RWPE1 (cell line): ENCODE measurements around the gene OLR1.
A peak's percentile ranks its signal among the peaks of the same experiment; 100 is the strongest.
"Not testable (repeated sequence)": the region's sequence is repeated elsewhere in the genome, so short reads cannot be mapped to it uniquely, and the experiment has no call there.

Experiments used
- CTCF ChIA-PET: fragments of 350-600 bp; sonication (Branson Sonifier 250); formaldehyde crosslinking; extraction: SDS; loops from one replicate; lab custom pipeline; 2021; lab: Yijun Ruan, JAX
- POLR2A ChIA-PET: fragments of 400-600 bp; formaldehyde crosslinking; extraction: SDS; loops from one replicate; lab custom pipeline; 2020; ENCODE audit warnings: antibody characterized with exemption; ENCODE audit not compliant: low non-redundant PET; lab: Yijun Ruan, JAX
- DNase-seq: peaks from one replicate; pipeline ENCODE4 v3.0.0; 2012; ENCODE audit warnings: low spot score
- H3K27ac ChIP-seq: fragments of 450-650 bp; 2 replicates; pipeline ENCODE4 v1.5.1; 2017
- TF ChIP-seq, protein P1 (sequence below): fragments of 450-650 bp; conservative IDR thresholded peaks from 2 replicates; pipeline ENCODE4 v1.5.1; 2017; ENCODE audit warnings: low read depth, mild to moderate bottlenecking

Gene OLR1

DNA sequence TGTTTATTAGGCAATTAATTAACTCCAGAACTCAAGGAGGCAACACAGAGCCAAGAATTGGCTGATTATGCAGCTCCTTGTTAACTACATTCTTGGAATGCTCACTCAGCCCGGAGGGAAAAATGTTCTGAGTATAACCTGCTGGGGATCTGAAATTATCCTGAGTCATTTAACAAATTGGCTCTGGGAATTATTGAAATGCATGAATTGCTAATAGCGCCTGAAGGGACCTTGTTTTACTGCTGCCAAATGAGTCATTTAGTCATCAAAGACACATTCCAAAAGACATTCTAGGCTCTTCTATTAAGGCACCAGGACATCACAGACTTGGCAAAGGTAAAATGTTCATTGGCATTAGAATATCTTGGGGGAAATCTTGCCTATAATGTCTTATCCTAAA is 19.9 kb upstream of the OLR1 start:
- no peak overlapping the region for H3K27ac ChIP-seq
- ChIA-PET CTCF (interaction anchor here (0.6 to 2.9 kb wide), 3 partner anchors 23 to 157 kb away, joined by 5 to 27 read pairs (median 5); no protein-coding TSS in a partner anchor), POLR2A (no interaction called here)
- no peak for DNase-seq
- TF ChIP-seq, protein P1, sequence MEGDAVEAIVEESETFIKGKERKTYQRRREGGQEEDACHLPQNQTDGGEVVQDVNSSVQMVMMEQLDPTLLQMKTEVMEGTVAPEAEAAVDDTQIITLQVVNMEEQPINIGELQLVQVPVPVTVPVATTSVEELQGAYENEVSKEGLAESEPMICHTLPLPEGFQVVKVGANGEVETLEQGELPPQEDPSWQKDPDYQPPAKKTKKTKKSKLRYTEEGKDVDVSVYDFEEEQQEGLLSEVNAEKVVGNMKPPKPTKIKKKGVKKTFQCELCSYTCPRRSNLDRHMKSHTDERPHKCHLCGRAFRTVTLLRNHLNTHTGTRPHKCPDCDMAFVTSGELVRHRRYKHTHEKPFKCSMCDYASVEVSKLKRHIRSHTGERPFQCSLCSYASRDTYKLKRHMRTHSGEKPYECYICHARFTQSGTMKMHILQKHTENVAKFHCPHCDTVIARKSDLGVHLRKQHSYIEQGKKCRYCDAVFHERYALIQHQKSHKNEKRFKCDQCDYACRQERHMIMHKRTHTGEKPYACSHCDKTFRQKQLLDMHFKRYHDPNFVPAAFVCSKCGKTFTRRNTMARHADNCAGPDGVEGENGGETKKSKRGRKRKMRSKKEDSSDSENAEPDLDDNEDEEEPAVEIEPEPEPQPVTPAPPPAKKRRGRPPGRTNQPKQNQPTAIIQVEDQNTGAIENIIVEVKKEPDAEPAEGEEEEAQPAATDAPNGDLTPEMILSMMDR, result no peak

GRCh38 chr12:10190558-10191388 is 18.8 kb upstream of the OLR1 start:
- TF ChIP-seq, protein P1, result peak; percentile 53
- H3K27ac ChIP-seq, result no peak overlapping the region
- ChIA-PET POLR2A (no interaction called here), CTCF (interaction anchor here (0.7 to 2.9 kb wide), 3 partner anchors 38 to 687 kb away, joined by 4 to 27 read pairs (median 5); no protein-coding TSS in a partner anchor)
- peak; percentile 64 for DNase-seq

DNA sequence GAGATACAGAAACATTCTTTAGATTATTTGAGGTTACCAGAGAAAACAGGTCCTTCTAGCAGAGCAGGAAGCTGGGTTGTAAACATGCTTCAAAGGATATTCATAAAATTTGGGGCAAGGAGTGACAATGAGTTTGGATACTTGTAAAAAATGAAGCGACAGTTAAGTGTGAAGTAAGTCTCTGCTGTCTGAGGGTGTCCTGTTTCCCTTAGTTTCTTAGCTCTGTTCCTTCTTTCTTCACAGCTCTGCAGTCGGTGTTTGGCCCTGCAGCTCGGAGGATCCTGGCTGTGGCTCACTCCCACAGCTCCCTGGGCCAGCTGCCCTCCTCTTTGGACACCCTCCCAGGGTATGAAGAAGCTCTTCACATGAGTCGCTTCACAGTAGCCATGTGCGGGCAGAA is 17.7 kb upstream of the OLR1 start:
- CTCF ChIA-PET, result interaction anchor here (0.6 to 2.9 kb wide), 4 partner anchors 24 to 107 kb away, joined by 3 to 27 read pairs (median 4); no protein-coding TSS in a partner anchor
- H3K27ac ChIP-seq, result no peak overlapping the region
- TF ChIP-seq, protein P1, result no peak
- POLR2A ChIA-PET, result no interaction called here
- no peak for DNase-seq

DNA sequence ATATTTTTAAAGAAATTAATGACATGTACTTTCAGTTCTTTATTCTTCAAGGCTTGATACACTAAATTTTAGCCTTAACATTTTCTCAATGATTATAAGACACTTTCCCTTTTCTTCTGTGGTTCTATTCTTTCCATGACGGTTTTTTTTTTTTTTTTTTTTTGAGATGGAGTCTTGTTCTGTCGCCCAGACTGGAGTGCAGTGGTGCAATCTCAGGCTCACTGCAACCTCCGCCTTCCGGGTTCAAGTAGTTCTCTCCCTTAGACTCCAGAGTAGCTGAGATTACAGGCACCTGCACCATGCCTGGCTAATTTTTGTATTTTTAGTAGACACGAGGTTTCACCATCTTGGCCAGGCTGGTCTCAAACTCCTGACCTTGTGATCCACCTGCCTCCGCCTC is 15.0 kb upstream of the OLR1 start:
- CTCF ChIA-PET, result interaction anchor here (0.6 to 0.8 kb wide), 2 partner anchors 23 to 34 kb away, joined by 3 to 4 read pairs; no protein-coding TSS in a partner anchor
- DNase-seq, POLR2A ChIA-PET, H3K27ac ChIP-seq: not testable (repeated sequence)

DNA sequence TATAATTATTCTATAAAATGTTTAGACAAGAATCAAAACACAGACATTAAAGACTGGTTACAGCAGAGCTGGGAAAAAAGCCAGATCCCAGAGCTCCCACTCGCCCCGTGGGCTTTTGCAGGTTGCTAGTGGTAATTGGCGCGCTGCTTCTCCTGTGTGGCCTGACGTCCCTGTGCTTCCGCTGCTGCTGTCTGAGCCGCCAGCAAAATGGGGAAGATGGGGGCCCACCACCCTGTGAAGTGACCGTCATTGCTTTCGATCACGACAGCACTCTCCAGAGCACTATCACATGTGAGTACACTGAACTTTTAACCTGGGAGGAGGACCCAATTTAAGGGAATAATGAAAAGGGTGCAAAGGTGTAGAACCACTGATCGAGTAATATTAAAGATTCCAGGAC is 14.4 kb upstream of the OLR1 start:
- H3K27ac ChIP-seq, result no peak overlapping the region
- ChIA-PET POLR2A (no interaction called here), CTCF (no interaction called here)
- TF ChIP-seq, protein P1, result no peak
- no peak for DNase-seq

GRCh38 chr12:10184261-10184843 is 12.4 kb upstream of the OLR1 start:
- no peak overlapping the region for H3K27ac ChIP-seq
- DNase-seq, result no peak
- POLR2A ChIA-PET, result no interaction called here

More at GRCh38 chr12:10184261-10184843, 12.4 kb upstream of the OLR1 start:
- TF ChIP-seq, protein P1, result no peak
- CTCF ChIA-PET, result no interaction called here
